Stimulated activated CD8-positive, alpha-beta memory T cell treated with anti-CD3 and anti-CD28 coated beads, Interleukin-4, amount 100 ng/mL, for 4 hours (primary cell): ENCODE results near the gene COPZ2.
"Not testable (repeated sequence)": the region's sequence is repeated elsewhere in the genome, so short reads cannot be mapped to it uniquely, and the experiment has no call there.

Source experiments
- DNase-seq, 2 donors: peaks; one replicate each; pipeline ENCODE4 v3.0.0-alpha.2; 2020; ENCODE audit warnings: low read depth in 2 of 2, low spot score in 1 of 2

Gene COPZ2

GRCh38 chr17:48031966-48032365, 5.6 kb downstream of the COPZ2 start:
- DNase-seq = no peak

- DNase-seq = no peak
Observed at GRCh38 chr17:48030531-48030930, 7.1 kb downstream of the COPZ2 start.

- DNase-seq = no peak
Observed at GRCh38 chr17:48028736-48029135, 8.9 kb downstream of the COPZ2 start.

GRCh38 chr17:48027322-48027981, 10.1 kb downstream of the COPZ2 start:
- DNase-seq = no peak

- DNase-seq = peak; percentile 50 to 52
Observed at GRCh38 chr17:48026502-48027321, 10.9 kb downstream of the COPZ2 start.

GRCh38 chr17:48025904-48026501, 11.6 kb downstream of the COPZ2 start:
- DNase-seq = no peak

GRCh38 chr17:48025040-48025903, 12.3 kb downstream of the COPZ2 start:
- DNase-seq = peak; percentile 95

GRCh38 chr17:48024149-48025039, 13.2 kb downstream of the COPZ2 start:
- DNase-seq = no peak

- no peak for DNase-seq
Observed at GRCh38 chr17:48023400-48024148, 14.0 kb downstream of the COPZ2 start.

- no peak for DNase-seq
Observed at GRCh38 chr17:48022901-48023300, 14.7 kb downstream of the COPZ2 start.

- DNase-seq = no peak
Observed at GRCh38 chr17:48021934-48022333, 15.7 kb downstream of the COPZ2 start.

- not testable (repeated sequence) for DNase-seq
Observed at GRCh38 chr17:48017817-48018158, 19.8 kb downstream of the COPZ2 start.

- no peak for DNase-seq
Observed at GRCh38 chr17:48016112-48016511, 21.5 kb downstream of the COPZ2 start.

GRCh38 chr17:48014595-48015111, 22.9 kb downstream of the COPZ2 start:
- no peak for DNase-seq

- DNase-seq = no peak
Observed at GRCh38 chr17:48013876-48014594, 23.6 kb downstream of the COPZ2 start.

GRCh38 chr17:48012654-48013053, 24.9 kb downstream of the COPZ2 start:
- no peak for DNase-seq

GRCh38 chr17:48012151-48012520, 25.5 kb downstream of the COPZ2 start:
- DNase-seq = peak in 1 of 2 donors; percentile 28

GRCh38 chr17:48011405-48012150, 26.0 kb downstream of the COPZ2 start:
- no peak for DNase-seq
